Right cardiac atrium (tissue), 5 donors: ENCODE results near the gene CRACR2A. TPM values are rescaled to one million over a fixed set of nuclear protein-coding genes. Genes with fewer than 3 reads are reported as not detected.

ENCODE experiments used
- ATAC-seq, 2 donors: fragments of 200-7000 bp; cut with Tn5 transposase; one replicate each; pipeline versions ENCODE4 v1.8.0 to v1.9.1; 2020; ENCODE audit warnings: moderate library complexity in 2 of 2, mild to moderate bottlenecking in 1 of 2
- DNase-seq, 3 donors: peaks; one replicate each; pipeline ENCODE4 v3.0.0-alpha.2; 2020
- H3K27ac ChIP-seq: one replicate; pipeline ENCODE4 v1.5.1; 2013; ENCODE audit warnings: mild to moderate bottlenecking, low read length, control low read depth, moderate library complexity
- H3K27me3 ChIP-seq: one replicate; pipeline ENCODE4 v1.6.1; 2013; ENCODE audit not compliant: control insufficient read depth, insufficient read depth
- H3K4me1 ChIP-seq: one replicate; pipeline ENCODE4 v1.6.1; 2013; ENCODE audit warnings: low read length; ENCODE audit not compliant: control insufficient read depth, insufficient read depth
- H3K4me3 ChIP-seq: one replicate; pipeline ENCODE4 v1.5.1; 2013; ENCODE audit warnings: low read length, control low read depth
- H3K9me3 ChIP-seq: one replicate; pipeline ENCODE4 v1.6.1; 2013; ENCODE audit warnings: low read length; ENCODE audit not compliant: control insufficient read depth
- WGBS: extraction: QIAGEN DNeasy Blood & Tissue Kit; methylation state at CpG from one replicate; pipeline ENCODE4 v1.1.7; 2013; 5-methylcytosine and 5-hydroxymethylcytosine counted together
- intact Hi-C, 4 donors: fragments of 100-400 bp; cut with DNase I; formaldehyde crosslinking; loops; one replicate each; pipeline versions ENCODE4 v1.11.0 to v1.14.0; 2022 to 2023
- polyA plus RNA-seq: library from polyadenylated mRNA; stranded (reverse); fragments of 200-250 nt; gene quantifications from one replicate; pipeline ENCODE4 v1.2.3, GENCODE V29; 2013
- total RNA-seq, 4 donors: library from RNA; stranded (reverse); fragmentation: NEBNext Ultra II Directional; extraction: Animal tissue kit (Norgen Biotek cat#: 25700); gene quantifications; one replicate each; pipeline ENCODE4 v1.2.1, GENCODE V29; 2021
- donor health status: healthy with polysubstance abuse.
- donor health status: DM: no; HTN: yes; CAD: no.
- donor health status: DM: no; HTN: no; CAD: no.
- donor health status: DM: no; HTN: yes; CAD: no; lungs with severe emphysema.
- donor health status: DM: yes; HTN: yes; CAD: no.

The CRACR2A gene
- total and polyA plus RNA-seq, 5 donors: 5.7 to 15.5 (median 9.3) TPM

GRCh38 chr12:3752096-3752709, 706 bp downstream of the CRACR2A start:
- H3K4me1 ChIP-seq: peaks cover 3% of the 10 kb centered on the region

GRCh38 chr12:3751151-3752095, 1.5 kb downstream of the CRACR2A start:
- H3K27me3 ChIP-seq: no peaks in the 10 kb centered on the region
- peaks cover 3% of the 10 kb centered on the region for H3K4me1 ChIP-seq
- 85% methylated on average over 15 of the region's 15 CpGs for WGBS
- intact Hi-C loops: loop anchor here in 1 of 4 donors (10.0 kb wide), 1 partner anchor 67 kb away; no protein-coding TSS in a partner anchor
- no peak overlapping the region for H3K27ac ChIP-seq
- ATAC-seq: no peak
- no peak for DNase-seq
- no peak overlapping the region for H3K4me3 ChIP-seq
- no peaks in the 10 kb centered on the region for H3K9me3 ChIP-seq

More at GRCh38 chr12:3752096-3752709, 706 bp downstream of the CRACR2A start:
- intact Hi-C loops: loop anchor here in 1 of 4 donors (10.0 kb wide), 1 partner anchor 67 kb away; no protein-coding TSS in a partner anchor
- ATAC-seq: peak; percentile 77 to 85
- no peaks in the 10 kb centered on the region for H3K9me3 ChIP-seq
- DNase-seq: peak; percentile 68 to 88 (median 79)
- WGBS: 27% methylated on average over 18 of the region's 18 CpGs
- no peak overlapping the region for H3K27ac ChIP-seq
- H3K27me3 ChIP-seq: no peaks in the 10 kb centered on the region
- H3K4me3 ChIP-seq: peak overlapping the region; percentile 33

DNA sequence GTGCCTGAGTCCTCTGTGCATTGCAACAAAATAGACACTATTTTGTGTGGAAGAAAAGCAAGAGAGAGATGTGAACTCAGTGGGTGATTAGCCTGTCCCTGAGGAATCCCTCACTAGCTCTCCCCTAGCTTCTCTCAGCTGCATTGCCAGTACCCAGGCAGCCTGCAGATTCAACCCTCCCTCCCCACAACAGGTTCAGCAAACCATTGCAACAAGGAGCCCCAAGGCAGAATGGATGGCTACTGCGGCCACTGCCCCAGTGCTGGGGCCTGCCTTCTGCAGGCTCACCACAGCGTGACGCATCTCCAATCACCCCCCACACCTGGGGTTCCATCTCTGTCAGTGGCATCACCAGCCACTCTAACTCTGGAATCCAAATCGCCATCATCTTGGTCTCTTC, 2.3 kb downstream of the CRACR2A start:
- intact Hi-C loops: loop anchor here in 1 of 4 donors (10.0 kb wide), 1 partner anchor 66 kb away; no protein-coding TSS in a partner anchor
- no peaks in the 10 kb centered on the region for H3K27me3 ChIP-seq
- 97% methylated on average over 3 of the region's 4 CpGs for WGBS
- no peak overlapping the region for H3K4me3 ChIP-seq
- DNase-seq (no peak), ATAC-seq (no peak)
- no peak overlapping the region for H3K27ac ChIP-seq
- peaks cover 3% of the 10 kb centered on the region for H3K4me1 ChIP-seq
- no peaks in the 10 kb centered on the region for H3K9me3 ChIP-seq

GRCh38 chr12:3748620-3749019, 4.3 kb downstream of the CRACR2A start:
- Histone ChIP-seq H3K4me1 (peaks cover 8% of the 10 kb centered on the region), H3K27me3 (no peaks in the 10 kb centered on the region), H3K4me3 (no peak overlapping the region), H3K27ac (no peak overlapping the region), H3K9me3 (no peaks in the 10 kb centered on the region)
- 69% methylated on average over 4 of the region's 4 CpGs for WGBS
- intact Hi-C loops: no loop called here
- DNase-seq (no peak), ATAC-seq (no peak)

DNA sequence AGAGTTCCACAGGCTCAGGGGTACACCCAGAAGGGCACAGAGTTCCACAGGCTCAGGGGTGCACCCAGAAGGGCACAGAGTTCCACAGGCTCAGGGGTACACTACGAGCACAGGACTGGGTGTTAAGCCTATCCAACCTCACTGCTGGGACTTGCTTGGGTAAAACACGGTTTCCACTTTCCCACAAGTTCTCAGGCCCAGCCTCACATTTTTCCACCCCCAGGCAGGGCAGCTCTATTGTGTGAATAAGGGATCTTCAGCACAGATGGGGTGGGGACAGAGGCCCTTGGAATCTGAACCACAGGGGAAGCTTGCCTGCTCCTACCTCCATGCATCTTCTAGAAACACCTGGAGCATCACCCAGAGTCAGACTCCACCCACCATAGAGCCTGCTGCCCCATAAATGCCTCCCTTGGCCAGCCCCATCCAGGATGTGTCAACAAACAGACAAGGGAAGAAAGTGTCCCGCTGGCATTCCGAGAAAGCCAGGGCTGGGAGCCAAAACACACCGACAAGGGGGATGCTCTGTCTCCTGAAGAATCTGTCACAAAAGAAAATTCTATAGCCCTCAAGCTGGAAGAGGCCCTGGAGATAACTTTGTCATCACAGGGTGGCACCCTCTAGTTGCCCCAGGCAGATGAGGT, 4.8 kb downstream of the CRACR2A start:
- WGBS: 58% methylated on average over 5 of the region's 5 CpGs
- ATAC-seq: no peak
- peaks cover 10% of the 10 kb centered on the region for H3K4me1 ChIP-seq
- no peaks in the 10 kb centered on the region for H3K9me3 ChIP-seq
- no peak overlapping the region for H3K27ac ChIP-seq
- no peak overlapping the region for H3K4me3 ChIP-seq
- no peak for DNase-seq
- no peaks in the 10 kb centered on the region for H3K27me3 ChIP-seq
- intact Hi-C loops: no loop called here

DNA sequence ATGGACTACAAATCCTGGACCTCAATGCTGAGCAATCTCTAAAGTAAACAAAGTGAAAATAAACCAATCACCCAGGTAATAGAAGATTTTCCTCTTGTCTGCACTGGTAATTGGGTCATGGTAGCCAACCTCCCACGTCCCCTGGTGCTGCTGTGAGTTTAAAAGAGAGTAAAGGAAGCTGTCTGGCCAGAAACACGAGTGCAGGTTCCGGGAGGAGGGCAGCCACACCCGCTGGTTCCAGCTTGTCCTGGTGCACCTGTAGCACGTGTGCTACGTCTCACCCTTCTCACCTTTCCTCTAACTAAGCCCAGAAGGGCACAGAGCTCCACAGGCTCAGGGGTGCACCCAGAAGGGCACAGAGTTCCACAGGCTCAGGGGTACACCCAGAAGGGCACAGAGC, 5.4 kb downstream of the CRACR2A start:
- H3K27me3 ChIP-seq: no peaks in the 10 kb centered on the region
- H3K9me3 ChIP-seq: no peaks in the 10 kb centered on the region
- DNase-seq (no peak), ATAC-seq (no peak)
- WGBS: 78% methylated on average over 6 of the region's 6 CpGs
- peaks cover 10% of the 10 kb centered on the region for H3K4me1 ChIP-seq
- intact Hi-C loops: no loop called here
- H3K27ac ChIP-seq: no peak overlapping the region
- no peak overlapping the region for H3K4me3 ChIP-seq

- no peak overlapping the region for H3K4me3 ChIP-seq
- peaks cover 10% of the 10 kb centered on the region for H3K4me1 ChIP-seq
- WGBS: 97% methylated on average over 4 of the region's 4 CpGs
- intact Hi-C loops: no loop called here
- H3K27ac ChIP-seq: no peak overlapping the region
- ATAC-seq (no peak), DNase-seq (no peak)
- no peaks in the 10 kb centered on the region for H3K9me3 ChIP-seq
- H3K27me3 ChIP-seq: no peaks in the 10 kb centered on the region
These were observed 6.2 kb downstream of the CRACR2A start for GRCh38 chr12:3746758-3747157.

GRCh38 chr12:3745152-3745551, 7.8 kb downstream of the CRACR2A start:
- Histone ChIP-seq H3K4me1 (peaks cover 10% of the 10 kb centered on the region), H3K4me3 (no peak overlapping the region), H3K27me3 (no peaks in the 10 kb centered on the region), H3K27ac (no peak overlapping the region), H3K9me3 (no peaks in the 10 kb centered on the region)
- 95% methylated on average over 6 of the region's 6 CpGs for WGBS
- no peak for DNase-seq
- intact Hi-C loops: no loop called here
- no peak for ATAC-seq

- WGBS: 66% methylated on average over 6 of the region's 6 CpGs
- H3K4me1 ChIP-seq: peaks cover 10% of the 10 kb centered on the region
- DNase-seq (no peak), ATAC-seq (peak; percentile 9 to 15)
- peak overlapping the region; percentile 91 for H3K27ac ChIP-seq
- no peak overlapping the region for H3K4me3 ChIP-seq
- no peaks in the 10 kb centered on the region for H3K9me3 ChIP-seq
- intact Hi-C loops: no loop called here
- no peaks in the 10 kb centered on the region for H3K27me3 ChIP-seq
These were observed 8.5 kb downstream of the CRACR2A start for GRCh38 chr12:3744229-3744901.

- peak; percentile 80 to 85 for ATAC-seq
- 37% methylated on average over 6 of the region's 6 CpGs for WGBS
- H3K27ac ChIP-seq: peak overlapping the region; percentile 66
These were observed 9.1 kb downstream of the CRACR2A start for GRCh38 chr12:3743803-3744202.

More at GRCh38 chr12:3743803-3744202, 9.1 kb downstream of the CRACR2A start:
- no peaks in the 10 kb centered on the region for H3K27me3 ChIP-seq
- H3K9me3 ChIP-seq: no peaks in the 10 kb centered on the region
- intact Hi-C loops: no loop called here
- no peak for DNase-seq
- peaks cover 10% of the 10 kb centered on the region for H3K4me1 ChIP-seq
- no peak overlapping the region for H3K4me3 ChIP-seq
